Measurements from ENCODE around the gene POLR3E. TPM values are rescaled to one million over a fixed set of nuclear protein-coding genes. Genes with fewer than 3 reads are reported as not detected.
"Not testable (repeated sequence)": the region's sequence is repeated elsewhere in the genome, so short reads cannot be mapped to it uniquely, and the experiment has no call there.

POLR3E gene
- total RNA-seq, 1 donor from 2014 or later = 32.5 TPM

GRCh38 chr16:22366889-22367288, 69.7 kb downstream of the POLR3E start:
- Histone ChIP-seq H3K27me3 (ENCODE audit: insufficient read depth, low read length) (no peaks in the 10 kb centered on the region), H3K27ac (ENCODE audit: low read depth, low read length) (no peak overlapping the region), H4K20me1 (ENCODE audit: insufficient read depth, low read length) (peaks cover 96% of the 10 kb centered on the region), H3K9ac (ENCODE audit: low read length) (no peak overlapping the region), H3K9me3 (ENCODE audit: insufficient read depth, low read depth, low read length) (no peaks in the 10 kb centered on the region), H3K4me3 (ENCODE audit: insufficient read depth, low read depth, low read length) (no peak overlapping the region), H3K36me3 (ENCODE audit: insufficient read depth, low read length) (peaks cover 32% of the 10 kb centered on the region), H3K4me2 (ENCODE audit: low read length) (no peak overlapping the region), H3K4me1 (ENCODE audit: insufficient read depth, low read length) (peaks cover 16% of the 10 kb centered on the region), H2AFZ (ENCODE audit: low read depth, low read length) (no peak overlapping the region), H3K79me2 (ENCODE audit: insufficient read depth, low read length) (peaks cover 97% of the 10 kb centered on the region)
- Mint-ChIP-seq H3K4me1 (ENCODE audit: low read depth, unreplicated experiment) (peaks cover 40% of the 10 kb centered on the region), H3K9me3 (ENCODE audit: unreplicated experiment) (no peaks in the 10 kb centered on the region), H3K27ac (ENCODE audit: unreplicated experiment) (no peak overlapping the region), H3K36me3 (ENCODE audit: low read depth, unreplicated experiment) (peaks cover 30% of the 10 kb centered on the region), H3K4me3 (ENCODE audit: unreplicated experiment) (no peak overlapping the region), H3K27me3 (ENCODE audit: low read depth, unreplicated experiment) (no peaks in the 10 kb centered on the region)
- DNase-seq (ENCODE audit: low read depth) (no peak), FAIRE-seq (no peak)
- no peak for TF ChIP-seq CTCF (IDR thresholded peaks at IDR 0.05; ENCODE audit: insufficient read depth, low read depth, low read length)
- no peak for TF ChIP-seq EZH2 (IDR thresholded peaks at IDR 0.05; ENCODE audit: insufficient read depth, low read length)

GRCh38 chr16:22368200-22368826, 71.1 kb downstream of the POLR3E start:
- H3K27ac ChIP-seq (ENCODE audit: low read depth, low read length); H3K4me3 ChIP-seq (ENCODE audit: insufficient read depth, low read depth, low read length); H3K9me3 Mint-ChIP-seq (ENCODE audit: unreplicated experiment); H3K9me3 ChIP-seq (ENCODE audit: insufficient read depth, low read depth, low read length); H3K4me3 Mint-ChIP-seq (ENCODE audit: unreplicated experiment); FAIRE-seq; H3K27me3 Mint-ChIP-seq (ENCODE audit: low read depth, unreplicated experiment); H3K27me3 ChIP-seq (ENCODE audit: insufficient read depth, low read length); H2AFZ ChIP-seq (ENCODE audit: low read depth, low read length); DNase-seq (ENCODE audit: low read depth); H3K9ac ChIP-seq (ENCODE audit: low read length); H3K4me2 ChIP-seq (ENCODE audit: low read length): not testable (repeated sequence)
- Mint-ChIP-seq H3K27ac (ENCODE audit: unreplicated experiment) (peak overlapping the region; percentile 41), H3K36me3 (ENCODE audit: low read depth, unreplicated experiment) (peaks cover 19% of the 10 kb centered on the region), H3K4me1 (ENCODE audit: low read depth, unreplicated experiment) (peaks cover 40% of the 10 kb centered on the region)
- Histone ChIP-seq H3K36me3 (ENCODE audit: insufficient read depth, low read length) (peaks cover 22% of the 10 kb centered on the region), H3K79me2 (ENCODE audit: insufficient read depth, low read length) (peaks cover 100% of the 10 kb centered on the region), H3K4me1 (ENCODE audit: insufficient read depth, low read length) (peaks cover 20% of the 10 kb centered on the region), H4K20me1 (ENCODE audit: insufficient read depth, low read length) (peaks cover 98% of the 10 kb centered on the region)

GRCh38 chr16:22369221-22369811, 72.1 kb downstream of the POLR3E start:
- FAIRE-seq (no peak), DNase-seq (ENCODE audit: low read depth) (no peak)
- peaks cover 16% of the 10 kb centered on the region for H3K36me3 ChIP-seq (ENCODE audit: insufficient read depth, low read length)
- H3K4me1 Mint-ChIP-seq (ENCODE audit: low read depth, unreplicated experiment) = peaks cover 40% of the 10 kb centered on the region
- H3K4me3 Mint-ChIP-seq (ENCODE audit: unreplicated experiment) = no peak overlapping the region
- H3K9me3 ChIP-seq (ENCODE audit: insufficient read depth, low read depth, low read length) = no peaks in the 10 kb centered on the region
- H3K36me3 Mint-ChIP-seq (ENCODE audit: low read depth, unreplicated experiment) = peaks cover 13% of the 10 kb centered on the region
- H3K9ac ChIP-seq (ENCODE audit: low read length) = no peak overlapping the region
- H2AFZ ChIP-seq (ENCODE audit: low read depth, low read length) = no peak overlapping the region
- peak overlapping the region; percentile 54 for H3K4me2 ChIP-seq (ENCODE audit: low read length)
- H3K4me3 ChIP-seq (ENCODE audit: insufficient read depth, low read depth, low read length) = peak overlapping the region; percentile 1
- no peaks in the 10 kb centered on the region for H3K27me3 Mint-ChIP-seq (ENCODE audit: low read depth, unreplicated experiment)
- H3K27ac Mint-ChIP-seq (ENCODE audit: unreplicated experiment) = peak overlapping the region; percentile 34
- H3K4me1 ChIP-seq (ENCODE audit: insufficient read depth, low read length) = peaks cover 20% of the 10 kb centered on the region
- no peaks in the 10 kb centered on the region for H3K9me3 Mint-ChIP-seq (ENCODE audit: unreplicated experiment)
- peak overlapping the region; percentile 55 for H3K27ac ChIP-seq (ENCODE audit: low read depth, low read length)
- TF ChIP-seq CTCF (IDR thresholded peaks at IDR 0.05; ENCODE audit: insufficient read depth, low read depth, low read length) = no peak
- TF ChIP-seq EZH2 (IDR thresholded peaks at IDR 0.05; ENCODE audit: insufficient read depth, low read length) = no peak
- peaks cover 100% of the 10 kb centered on the region for H3K79me2 ChIP-seq (ENCODE audit: insufficient read depth, low read length)
- H4K20me1 ChIP-seq (ENCODE audit: insufficient read depth, low read length) = peaks cover 94% of the 10 kb centered on the region
- H3K27me3 ChIP-seq (ENCODE audit: insufficient read depth, low read length) = no peaks in the 10 kb centered on the region

Measured in astrocyte (in vitro differentiated cells and primary cell).